Astrocyte (in vitro differentiated cells and primary cell): Measurements from ENCODE around the gene LRRN4CL. TPM values are rescaled to one million over a fixed set of nuclear protein-coding genes. Genes with fewer than 3 reads are reported as not detected.
A peak's percentile ranks its signal among the peaks of the same experiment; 100 is the strongest.

Experiments
- DNase-seq: peaks from one replicate; pipeline ENCODE4 v3.0.0-alpha.2; 2010; ENCODE audit warnings: low read depth
- FAIRE-seq: peaks from 2 replicates; lab custom pipeline; 2011; peaks lifted over from hg19 to GRCh38; lab: Jason Lieb, UNC
- H2AFZ ChIP-seq: 2 replicates; pipeline ENCODE4 v1.6.0; 2012; ENCODE audit warnings: low read depth, low read length, inconsistent platforms
- H3K27ac ChIP-seq: 2 replicates; pipeline ENCODE4 v1.5.1; 2011; ENCODE audit warnings: low read depth, low read length, inconsistent platforms
- H3K27me3 ChIP-seq: 2 replicates; pipeline ENCODE4 v1.6.0; 2011; ENCODE audit warnings: low read length, inconsistent platforms; ENCODE audit not compliant: insufficient read depth
- H3K36me3 ChIP-seq: 2 replicates; pipeline ENCODE4 v1.5.1; 2011; ENCODE audit warnings: low read length, inconsistent platforms; ENCODE audit not compliant: insufficient read depth
- H3K4me1 ChIP-seq: 2 replicates; pipeline ENCODE4 v1.5.1; 2011; ENCODE audit warnings: low read length, inconsistent platforms; ENCODE audit not compliant: insufficient read depth
- H3K4me2 ChIP-seq: 2 replicates; pipeline ENCODE4 v1.6.0; 2012; ENCODE audit warnings: low read length, inconsistent platforms
- H3K4me3 ChIP-seq: 2 replicates; pipeline ENCODE4 v1.5.1; 2011; ENCODE audit warnings: low read depth, mild to moderate bottlenecking, low read length, inconsistent platforms; ENCODE audit not compliant: insufficient read depth
- H3K79me2 ChIP-seq: 2 replicates; pipeline ENCODE4 v1.6.0; 2012; ENCODE audit warnings: mild to moderate bottlenecking, low read length, inconsistent platforms; ENCODE audit not compliant: insufficient read depth
- H3K9ac ChIP-seq: 2 replicates; pipeline ENCODE4 v1.6.0; 2012; ENCODE audit warnings: mild to moderate bottlenecking, low read length, inconsistent platforms
- H3K9me3 ChIP-seq: 2 replicates; pipeline ENCODE4 v1.5.1; 2012; ENCODE audit warnings: low read depth, mild to moderate bottlenecking, low read length, inconsistent platforms; ENCODE audit not compliant: insufficient read depth
- H4K20me1 ChIP-seq: 2 replicates; pipeline ENCODE4 v1.6.0; 2012; ENCODE audit warnings: low read length, inconsistent platforms; ENCODE audit not compliant: insufficient read depth
- H3K27ac Mint-ChIP-seq: one replicate; pipeline ENCODE4 v1.8.0; 2021; ENCODE audit warnings: mild to moderate bottlenecking, mixed read lengths; ENCODE audit not compliant: unreplicated experiment
- H3K27me3 Mint-ChIP-seq: one replicate; pipeline ENCODE4 v1.8.0; 2021; ENCODE audit warnings: low read depth, mixed read lengths; ENCODE audit not compliant: unreplicated experiment
- H3K36me3 Mint-ChIP-seq: one replicate; pipeline ENCODE4 v1.8.0; 2021; ENCODE audit warnings: low read depth, mixed read lengths; ENCODE audit not compliant: unreplicated experiment
- H3K4me1 Mint-ChIP-seq: one replicate; pipeline ENCODE4 v1.8.0; 2021; ENCODE audit warnings: low read depth, mixed read lengths; ENCODE audit not compliant: unreplicated experiment
- H3K4me3 Mint-ChIP-seq: one replicate; pipeline ENCODE4 v1.8.0; 2021; ENCODE audit warnings: mild to moderate bottlenecking, moderate library complexity, mixed read lengths; ENCODE audit not compliant: unreplicated experiment
- H3K9me3 Mint-ChIP-seq: one replicate; pipeline ENCODE4 v1.8.0; 2021; ENCODE audit warnings: mild to moderate bottlenecking, mixed read lengths; ENCODE audit not compliant: unreplicated experiment
- CTCF ChIP-seq: IDR thresholded peaks from 2 replicates; pipeline ENCODE4 v1.5.1; 2011; ENCODE audit warnings: low read depth, mild to moderate bottlenecking, inconsistent platforms, low read length, moderate library complexity; ENCODE audit not compliant: insufficient read depth
- EZH2 ChIP-seq: IDR thresholded peaks from 2 replicates; pipeline ENCODE4 v1.6.1; 2012; ENCODE audit warnings: mild to moderate bottlenecking, low read length, inconsistent platforms; ENCODE audit not compliant: insufficient read depth
- total RNA-seq: library from RNA; stranded (reverse); gene quantifications from 2 replicates; pipeline ENCODE4 v1.2.1, GENCODE V29; 2021

LRRN4CL gene
- total RNA-seq, 1 donor from 2014 or later: 0.43 TPM

GRCh38 chr11:62678433-62678769 lies 10.9 kb downstream of the LRRN4CL start:
- Mint-ChIP-seq H3K36me3 (peaks cover 5% of the 10 kb centered on the region), H3K9me3 (no peaks in the 10 kb centered on the region), H3K27ac (peak overlapping the region; percentile 36), H3K4me1 (peaks cover 15% of the 10 kb centered on the region), H3K4me3 (peak overlapping the region; percentile 88), H3K27me3 (no peaks in the 10 kb centered on the region)
- Histone ChIP-seq H3K4me1 (peaks cover 18% of the 10 kb centered on the region), H3K4me2 (peak overlapping the region; percentile 88), H3K9me3 (no peaks in the 10 kb centered on the region), H3K36me3 (peaks cover 11% of the 10 kb centered on the region), H3K4me3 (peak overlapping the region; percentile 91), H3K27ac (peak overlapping the region; percentile 77), H3K79me2 (peaks cover 39% of the 10 kb centered on the region), H3K9ac (peak overlapping the region; percentile 97), H3K27me3 (no peaks in the 10 kb centered on the region), H4K20me1 (peaks cover 4% of the 10 kb centered on the region), H2AFZ (peak overlapping the region; percentile 93)
- TF ChIP-seq EZH2 (no peak), CTCF (no peak)
- FAIRE-seq: no peak
- no peak for DNase-seq

- FAIRE-seq: no peak
Observed at GRCh38 chr11:62677714-62678113, 11.6 kb downstream of the LRRN4CL start.

More at GRCh38 chr11:62677714-62678113, 11.6 kb downstream of the LRRN4CL start:
- Mint-ChIP-seq H3K36me3 (peaks cover 5% of the 10 kb centered on the region), H3K27ac (peak overlapping the region; percentile 36), H3K4me3 (peak overlapping the region; percentile 88), H3K27me3 (no peaks in the 10 kb centered on the region), H3K9me3 (no peaks in the 10 kb centered on the region), H3K4me1 (peaks cover 15% of the 10 kb centered on the region)
- H3K4me1 ChIP-seq: peaks cover 18% of the 10 kb centered on the region
- no peak for TF ChIP-seq CTCF
- no peak for TF ChIP-seq EZH2
- no peak overlapping the region for H3K27ac ChIP-seq
- peaks cover 4% of the 10 kb centered on the region for H4K20me1 ChIP-seq
- H2AFZ ChIP-seq: no peak overlapping the region
- H3K4me2 ChIP-seq: peak overlapping the region; percentile 88
- no peaks in the 10 kb centered on the region for H3K27me3 ChIP-seq
- H3K79me2 ChIP-seq: peaks cover 45% of the 10 kb centered on the region
- H3K4me3 ChIP-seq: peak overlapping the region; percentile 91
- peak overlapping the region; percentile 97 for H3K9ac ChIP-seq
- H3K9me3 ChIP-seq: no peaks in the 10 kb centered on the region
- peaks cover 11% of the 10 kb centered on the region for H3K36me3 ChIP-seq
- DNase-seq: no peak
